Cardiac atrium fibroblast (primary cell): ENCODE results near the gene LYL1. TPM values are rescaled to one million over a fixed set of nuclear protein-coding genes. Genes with fewer than 3 reads are reported as not detected.

Experiments
- total RNA-seq: library from RNA; depleted of rRNA; stranded (reverse); fragments of >200 nt; gene quantifications from 2 replicates; pipeline ENCODE4 v1.2.3, GENCODE V29; 2015

The LYL1 gene
- total RNA-seq: 0.36 and 3.6 TPM in 2 replicates

DNA sequence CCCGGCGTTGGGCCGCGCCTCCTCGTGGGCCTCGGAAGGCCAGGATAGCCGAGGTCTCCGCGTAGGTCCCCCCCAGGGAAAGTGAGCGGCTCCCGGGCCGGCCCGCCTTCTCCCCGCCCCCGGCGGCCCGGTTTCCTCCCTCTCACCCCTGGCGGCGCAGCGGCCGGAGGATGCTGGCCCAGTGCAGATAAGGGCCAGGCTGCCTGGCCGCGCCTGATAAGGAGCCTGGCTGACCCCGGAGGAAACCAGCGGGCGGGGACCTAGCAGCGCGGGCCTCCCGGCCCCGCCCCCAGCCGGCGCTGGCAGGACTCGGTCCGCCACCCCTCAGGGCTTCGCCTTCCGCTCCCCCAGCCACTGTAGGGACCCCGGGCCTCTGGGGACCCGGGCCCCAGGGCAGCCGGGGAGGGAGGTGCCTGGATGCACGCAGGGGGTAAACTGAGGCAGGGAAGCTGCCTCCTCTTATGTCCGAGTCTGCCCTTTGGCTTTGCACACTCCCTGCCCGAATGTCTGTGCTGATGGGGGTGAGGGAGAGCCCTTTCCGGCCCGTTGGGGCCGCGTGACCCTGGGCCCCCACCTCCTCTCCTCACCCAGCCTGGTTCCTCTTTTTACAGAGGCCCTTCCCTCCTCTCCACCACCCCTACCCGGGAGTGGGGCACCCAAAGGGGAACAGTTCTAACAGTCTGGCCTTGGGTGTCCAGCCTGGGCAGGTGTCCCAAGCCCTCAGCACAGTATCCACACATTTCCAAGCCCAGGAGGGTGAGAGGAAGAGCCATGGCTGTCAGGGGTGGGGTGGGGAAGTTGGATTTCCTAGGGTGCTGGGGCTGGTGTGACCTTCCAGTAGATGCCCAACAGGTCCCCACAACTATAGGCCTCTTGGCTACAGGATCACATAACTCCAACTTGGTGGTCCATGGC, at the start of gene LYL1:
TSS of gene LYL1 (minus strand) at position 193 of the 915 bp plus-strand sequence. CDS start 1,687 bp downstream, outside the sequence.

DNA sequence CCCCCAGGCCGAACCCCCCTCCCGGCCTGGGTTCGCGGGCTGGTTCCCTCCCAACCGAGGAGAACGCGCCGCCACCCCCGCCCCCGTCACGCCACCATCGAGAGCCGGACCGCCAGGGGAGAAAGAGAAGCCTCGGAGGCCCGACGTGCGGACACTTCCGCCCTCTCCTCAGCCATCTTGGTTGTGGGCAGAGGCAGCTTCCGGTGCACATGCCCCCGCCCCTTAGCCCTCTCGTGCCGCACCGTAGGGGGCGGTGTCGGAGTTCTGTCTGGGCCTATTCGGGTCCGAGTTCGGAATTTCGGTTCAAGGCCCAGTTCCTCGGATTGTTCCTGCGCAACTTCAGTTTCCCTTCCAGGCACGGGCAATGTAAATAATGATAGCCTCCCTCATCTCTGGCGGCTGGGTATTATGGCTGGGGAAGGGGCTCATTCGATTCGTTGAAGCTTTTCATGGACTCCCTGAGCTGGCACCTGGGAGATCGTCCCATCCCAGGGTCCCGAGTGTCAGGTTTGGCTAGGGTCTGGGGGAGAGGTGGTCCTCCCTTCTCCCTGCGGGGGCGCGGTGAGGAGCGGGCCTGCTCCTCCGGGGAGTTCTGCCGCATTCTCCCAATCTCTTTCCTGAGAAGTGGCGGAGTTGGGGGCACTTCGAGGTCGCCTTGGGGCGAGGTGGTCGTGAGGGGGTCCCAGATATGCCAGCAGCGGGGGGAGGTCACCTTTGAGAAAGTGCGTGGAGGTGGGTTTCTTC, 47.7 kb upstream of the LYL1 start, which contains the start of the genes IER2 and STX10:
TSS of gene IER2 (plus strand) at position 225 of the 744 bp plus-strand sequence. CDS start 2,776 bp downstream, outside the sequence.
TSS of gene STX10 (minus strand) at position 189 of the 744 bp plus-strand sequence. CDS start 202 bp downstream, outside the sequence.

DNA sequence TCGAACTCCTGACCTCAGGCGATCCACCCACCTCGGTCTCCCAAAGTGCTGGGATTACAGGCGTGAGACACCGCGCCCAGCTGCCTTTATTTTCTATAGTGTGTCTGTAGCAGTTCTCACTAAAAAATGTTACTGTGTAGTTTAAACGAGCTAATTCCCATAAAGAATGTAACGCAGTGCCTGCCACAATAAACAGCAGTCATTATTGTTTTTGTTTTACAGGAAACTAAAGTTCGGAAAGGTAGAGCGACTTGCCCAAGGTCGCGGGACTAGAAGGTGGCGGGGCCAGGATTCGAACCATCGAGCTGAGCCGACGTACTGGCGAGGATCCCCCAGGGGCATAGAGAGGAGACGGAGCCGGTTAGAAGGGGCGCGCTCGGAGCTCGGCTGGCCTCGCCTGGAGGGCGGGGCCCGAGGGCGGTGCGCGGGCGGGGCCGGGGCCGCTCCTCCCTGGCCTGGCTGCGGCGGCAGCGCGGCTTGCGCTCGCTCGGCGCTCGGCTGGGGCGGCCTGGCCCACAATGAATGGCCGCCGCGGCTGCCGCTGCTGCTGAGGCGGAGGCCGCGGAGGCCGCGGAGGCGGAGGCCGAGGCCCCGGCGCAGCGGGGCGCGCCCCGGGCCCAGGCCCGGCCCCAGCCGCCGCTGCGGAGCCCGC, 15.2 kb upstream of the LYL1 start, which contains the start of gene NACC1:
TSS of gene NACC1 (plus strand) at position 493 of the 652 bp plus-strand sequence. CDS start 16,944 bp downstream, outside the sequence.

DNA sequence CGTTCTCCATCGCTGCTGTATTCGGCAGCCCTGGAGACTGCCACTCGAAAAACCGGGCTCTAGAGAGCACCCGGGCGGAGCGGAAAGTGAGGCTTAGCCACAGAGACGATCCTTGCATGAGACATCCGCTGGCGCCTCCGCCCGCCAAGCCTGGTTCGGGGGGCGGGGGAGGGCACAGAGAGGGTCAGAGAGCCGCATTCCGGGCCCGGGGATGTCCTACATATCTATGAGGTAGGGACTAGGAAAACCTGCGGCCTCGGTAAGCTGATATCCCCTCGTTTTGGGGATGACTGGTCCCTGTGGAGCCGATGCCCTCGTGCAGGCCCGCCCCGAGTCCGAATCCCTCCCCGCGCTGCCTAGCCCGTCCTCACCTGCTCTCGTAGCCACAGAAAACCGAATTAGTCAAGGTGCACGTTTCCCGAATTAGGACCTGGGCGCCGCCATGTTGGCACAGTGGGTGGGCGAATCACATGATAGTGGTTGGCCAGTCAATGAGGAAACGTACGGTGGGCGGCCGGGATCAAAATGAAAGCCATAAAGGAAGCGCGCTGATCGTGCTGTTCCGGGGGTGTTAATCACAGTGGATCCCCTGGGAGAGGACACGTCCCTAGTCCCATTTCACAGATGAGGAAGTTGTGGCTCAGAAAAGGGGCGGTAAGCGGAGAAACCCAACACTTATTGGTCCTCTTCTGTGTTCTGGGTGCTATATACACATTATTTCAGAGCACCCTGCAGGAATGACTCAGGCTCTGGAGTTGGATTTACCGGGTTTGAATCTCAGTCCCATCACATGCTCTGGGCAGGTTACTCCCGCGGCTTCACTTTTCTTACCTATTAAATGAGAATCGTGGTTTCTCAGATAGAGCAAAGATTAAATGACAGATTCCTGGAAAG, 13.9 kb upstream of the LYL1 start, which contains the start of gene TRMT1:
TSS of gene TRMT1 (minus strand) at position 459 of the 894 bp plus-strand sequence. CDS start at position 118, 341 bp downstream.

Other genes with a start within 250 kb of the LYL1 start
- gene DNASE2, start 221.4 kb downstream of the LYL1 start, total RNA-seq: 38.8 and 48.1 TPM in 2 replicates
- not detected in 2 replicates for gene KLF1, start 215.7 kb downstream of the LYL1 start, total RNA-seq
- gene GCDH, start 211.7 kb downstream of the LYL1 start, total RNA-seq: 48.1 and 54.3 TPM in 2 replicates
- gene SYCE2, start 183.6 kb downstream of the LYL1 start, total RNA-seq: 0.16 TPM in 1 of 2 replicates, not detected in the other
- gene FARSA, start 169.1 kb downstream of the LYL1 start, total RNA-seq: 48.0 and 52.2 TPM in 2 replicates
- gene CALR, start 164.2 kb downstream of the LYL1 start, total RNA-seq: 1,632 and 1,793 TPM in 2 replicates
- 72.2 and 78.1 TPM in 2 replicates for gene RAD23A, start 157.0 kb downstream of the LYL1 start, total RNA-seq
- 36.6 and 45.5 TPM in 2 replicates for gene GADD45GIP1, start 145.6 kb downstream of the LYL1 start, total RNA-seq
- gene DAND5, start 133.3 kb downstream of the LYL1 start, total RNA-seq: not detected in 2 replicates
- 47.3 and 63.2 TPM in 2 replicates for gene NFIX, start 107.4 kb downstream of the LYL1 start, total RNA-seq
- gene TRMT1, start 13.9 kb upstream of the LYL1 start, total RNA-seq: 32.1 and 40.0 TPM in 2 replicates
- 48.6 and 65.6 TPM in 2 replicates for gene NACC1, start 15.4 kb upstream of the LYL1 start, total RNA-seq
- 32.9 and 62.7 TPM in 2 replicates for gene STX10, start 47.5 kb upstream of the LYL1 start, total RNA-seq
- gene IER2, start 47.6 kb upstream of the LYL1 start, total RNA-seq: 88.8 and 162 TPM in 2 replicates